ENCODE results near the gene ARHGAP4.

The ARHGAP4 gene

DNA sequence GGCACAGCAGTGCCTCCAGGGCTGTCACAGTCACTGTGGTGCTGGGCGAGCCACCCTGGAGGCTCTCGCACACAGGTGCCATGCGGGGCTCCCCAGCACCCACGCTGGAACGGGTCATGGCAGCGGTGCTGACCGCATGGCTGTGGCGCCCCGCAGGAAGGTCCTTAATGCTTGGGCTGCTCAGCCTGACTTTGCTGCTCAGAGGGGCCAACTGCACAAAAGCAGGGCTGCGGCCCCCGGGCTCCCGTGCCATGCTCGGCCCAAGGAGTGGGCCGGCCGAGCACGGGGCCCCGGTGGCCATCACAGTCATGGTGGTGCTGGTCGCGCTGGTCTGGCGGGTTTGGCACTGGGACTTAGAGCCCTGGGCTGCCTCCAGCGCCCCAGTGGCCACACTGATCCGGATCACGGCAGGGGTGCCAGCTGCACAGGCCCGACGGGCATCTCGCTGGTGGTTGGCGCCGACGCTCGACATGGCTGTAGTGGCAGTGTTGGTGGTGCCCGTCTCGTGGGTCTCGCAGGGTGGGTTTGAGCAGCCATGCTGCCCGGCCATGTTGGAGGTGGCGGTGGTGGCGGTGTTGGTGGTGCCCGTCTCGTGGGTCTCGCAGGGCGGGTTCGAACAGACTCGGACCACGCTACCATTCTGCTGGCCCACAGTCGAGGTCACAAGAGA is 28.6 kb upstream of the ARHGAP4 start:
- Histone ChIP-seq H3K4me1 (ENCODE audit: control insufficient read depth in 2 of 2, insufficient read depth in 1 of 2, low read depth in 1 of 2, low read length in 2 of 2) (peaks cover 2 to 3% of the 10 kb centered on the region in 2 donors), H2BK5ac (ENCODE audit: low read length) (no peak overlapping the region), H2BK12ac (ENCODE audit: low read length) (no peak overlapping the region), H2AFZ (ENCODE audit: low read length) (no peak overlapping the region), H4K91ac (ENCODE audit: low read depth, low read length, poor library complexity) (no peak overlapping the region), H3K23ac (ENCODE audit: low read depth, low read length, poor library complexity) (no peak overlapping the region), H3K27ac (replicated peaks; ENCODE audit: low read length) (no peak overlapping the region), H3K9ac (ENCODE audit: low read depth, low read length, poor library complexity) (no peak overlapping the region), H3K4me3 (ENCODE audit: low read length in 2 of 2) (no peak overlapping the region), H3K36me3 (replicated peaks in 1 of 2; ENCODE audit: control insufficient read depth in 2 of 2, insufficient read depth in 2 of 2, low read length in 2 of 2) (peaks cover 61 to 100% of the 10 kb centered on the region in 2 donors), H3K79me1 (ENCODE audit: low read depth, low read length) (peaks cover 7% of the 10 kb centered on the region), H2BK15ac (ENCODE audit: low read length) (no peak overlapping the region), H2AK5ac (ENCODE audit: low read depth, low read length) (no peak overlapping the region), H3K4me2 (ENCODE audit: insufficient read depth, low read length, poor library complexity, severe bottlenecking) (no peak overlapping the region), H2BK120ac (ENCODE audit: low read depth, low read length) (no peak overlapping the region), H3K4ac (ENCODE audit: low read length) (no peak overlapping the region), H3K27me3 (ENCODE audit: control insufficient read depth in 3 of 3, insufficient read depth in 3 of 3, low read depth in 1 of 3, low read length in 3 of 3) (no peaks in the 10 kb centered on the region), H3K14ac (ENCODE audit: low read length) (no peak overlapping the region), H3K18ac (ENCODE audit: low read length) (no peak overlapping the region), H3K9me3 (replicated peaks in 1 of 2; ENCODE audit: control insufficient read depth in 2 of 2, insufficient read depth in 1 of 2, low read depth in 1 of 2, low read length in 2 of 2) (no peaks in the 10 kb centered on the region), H4K8ac (ENCODE audit: low read depth, low read length) (no peak overlapping the region)
- DNase-seq (ENCODE audit: low spot score) = no peak
- WGBS, 2 donors (ENCODE audit: extremely low coverage in 2 of 2, insufficient read length in 2 of 2, insufficient replicate concordance in 1 of 2) = no CpG with 5 or more reads among the region's 44 CpGs

DNA sequence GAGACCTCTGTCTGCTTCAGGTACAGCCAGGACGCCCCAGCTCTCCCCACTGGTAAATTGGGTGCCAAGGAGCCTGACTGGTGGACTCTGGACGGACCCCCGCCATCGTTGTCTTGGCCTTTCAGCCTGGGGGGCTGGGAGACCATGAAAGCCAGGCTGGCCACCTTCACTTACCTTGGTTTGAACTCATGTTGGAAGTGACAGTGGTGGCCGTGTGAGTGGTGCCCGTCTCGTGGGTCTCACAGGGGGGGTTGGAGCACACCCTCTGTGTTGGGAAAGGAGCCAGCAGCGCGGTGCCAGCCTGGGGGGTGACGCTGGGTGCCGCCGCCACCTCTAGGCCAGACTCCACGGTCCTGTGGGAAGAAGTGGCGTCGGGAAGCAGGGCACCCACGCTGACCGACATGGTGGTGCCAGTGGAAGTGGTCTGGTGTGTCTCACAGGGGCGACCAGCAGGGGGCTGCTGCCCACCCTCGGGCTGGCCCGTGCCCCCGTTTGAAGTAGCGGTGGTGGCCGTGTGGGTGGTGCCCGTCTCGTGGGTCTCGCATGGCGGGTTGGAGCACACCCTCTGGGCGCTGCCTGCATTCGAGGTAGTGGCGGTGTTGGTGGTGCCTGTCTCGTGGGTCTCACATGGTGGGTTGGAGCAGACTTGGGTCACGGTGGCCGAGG is 28.0 kb upstream of the ARHGAP4 start:
- peak overlapping the region; percentile 11 for H3K4me2 ChIP-seq (ENCODE audit: insufficient read depth, low read length, poor library complexity, severe bottlenecking)
- H3K4me1 ChIP-seq (ENCODE audit: control insufficient read depth in 2 of 2, insufficient read depth in 1 of 2, low read depth in 1 of 2, low read length in 2 of 2) = peaks cover 4 to 5% of the 10 kb centered on the region in 2 donors
- H3K23ac ChIP-seq (ENCODE audit: low read depth, low read length, poor library complexity) = no peak overlapping the region
- no peak overlapping the region for H3K14ac ChIP-seq (ENCODE audit: low read length)
- no peak overlapping the region for H3K18ac ChIP-seq (ENCODE audit: low read length)
- no peak overlapping the region for H2BK120ac ChIP-seq (ENCODE audit: low read depth, low read length)
- no peak overlapping the region for H2BK12ac ChIP-seq (ENCODE audit: low read length)
- peaks cover 60 to 100% of the 10 kb centered on the region in 2 donors for H3K36me3 ChIP-seq (replicated peaks in 1 of 2; ENCODE audit: control insufficient read depth in 2 of 2, insufficient read depth in 2 of 2, low read length in 2 of 2)
- H3K4ac ChIP-seq (ENCODE audit: low read length) = no peak overlapping the region
- H2AFZ ChIP-seq (ENCODE audit: low read length) = no peak overlapping the region
- H3K4me3 ChIP-seq (ENCODE audit: low read length in 2 of 2) = no peak overlapping the region
- H3K79me1 ChIP-seq (ENCODE audit: low read depth, low read length) = peaks cover 6% of the 10 kb centered on the region
- H3K9ac ChIP-seq (ENCODE audit: low read depth, low read length, poor library complexity) = no peak overlapping the region
- H2BK5ac ChIP-seq (ENCODE audit: low read length) = no peak overlapping the region
- no peak overlapping the region for H3K27ac ChIP-seq (replicated peaks; ENCODE audit: low read length)
- no peak overlapping the region for H2AK5ac ChIP-seq (ENCODE audit: low read depth, low read length)
- no peaks in the 10 kb centered on the region for H3K9me3 ChIP-seq (replicated peaks in 1 of 2; ENCODE audit: control insufficient read depth in 2 of 2, insufficient read depth in 1 of 2, low read depth in 1 of 2, low read length in 2 of 2)
- no peak overlapping the region for H4K8ac ChIP-seq (ENCODE audit: low read depth, low read length)
- no peak overlapping the region for H2BK15ac ChIP-seq (ENCODE audit: low read length)
- H4K91ac ChIP-seq (ENCODE audit: low read depth, low read length, poor library complexity) = no peak overlapping the region
- no peak for DNase-seq (ENCODE audit: low spot score)
- no peaks in the 10 kb centered on the region for H3K27me3 ChIP-seq (ENCODE audit: control insufficient read depth in 3 of 3, insufficient read depth in 3 of 3, low read depth in 1 of 3, low read length in 3 of 3)
- no CpG with 5 or more reads among the region's 33 CpGs for WGBS, 2 donors (ENCODE audit: extremely low coverage in 2 of 2, insufficient read length in 2 of 2, insufficient replicate concordance in 1 of 2)

GRCh38 chrX:153953342-153953830 is 27.3 kb upstream of the ARHGAP4 start:
- H3K4me2 ChIP-seq (ENCODE audit: insufficient read depth, low read length, poor library complexity, severe bottlenecking) = no peak overlapping the region
- no CpG with 5 or more reads among the region's 33 CpGs for WGBS, 2 donors (ENCODE audit: extremely low coverage in 2 of 2, insufficient read length in 2 of 2, insufficient replicate concordance in 1 of 2)
- H4K8ac ChIP-seq (ENCODE audit: low read depth, low read length) = no peak overlapping the region
- no peak overlapping the region for H2AFZ ChIP-seq (ENCODE audit: low read length)
- peaks cover 6% of the 10 kb centered on the region for H3K79me1 ChIP-seq (ENCODE audit: low read depth, low read length)
- no peak overlapping the region for H3K9ac ChIP-seq (ENCODE audit: low read depth, low read length, poor library complexity)
- no peak overlapping the region for H3K27ac ChIP-seq (replicated peaks; ENCODE audit: low read length)
- no peak overlapping the region for H3K4me3 ChIP-seq (ENCODE audit: low read length in 2 of 2)
- no peak overlapping the region for H2BK15ac ChIP-seq (ENCODE audit: low read length)
- H3K27me3 ChIP-seq (ENCODE audit: control insufficient read depth in 3 of 3, insufficient read depth in 3 of 3, low read depth in 1 of 3, low read length in 3 of 3) = no peaks in the 10 kb centered on the region
- no peak overlapping the region for H2BK120ac ChIP-seq (ENCODE audit: low read depth, low read length)
- H3K4me1 ChIP-seq (ENCODE audit: control insufficient read depth in 2 of 2, insufficient read depth in 1 of 2, low read depth in 1 of 2, low read length in 2 of 2) = peaks cover 6 to 11% of the 10 kb centered on the region in 2 donors
- H3K36me3 ChIP-seq (replicated peaks in 1 of 2; ENCODE audit: control insufficient read depth in 2 of 2, insufficient read depth in 2 of 2, low read length in 2 of 2) = peaks cover 57 to 100% of the 10 kb centered on the region in 2 donors
- H3K23ac ChIP-seq (ENCODE audit: low read depth, low read length, poor library complexity) = peak overlapping the region; percentile 55
- no peak overlapping the region for H3K18ac ChIP-seq (ENCODE audit: low read length)
- H2AK5ac ChIP-seq (ENCODE audit: low read depth, low read length) = no peak overlapping the region
- peak; percentile 57 for DNase-seq (ENCODE audit: low spot score)
- peak overlapping the region; percentile 13 for H2BK5ac ChIP-seq (ENCODE audit: low read length)
- no peaks in the 10 kb centered on the region for H3K9me3 ChIP-seq (replicated peaks in 1 of 2; ENCODE audit: control insufficient read depth in 2 of 2, insufficient read depth in 1 of 2, low read depth in 1 of 2, low read length in 2 of 2)
- no peak overlapping the region for H2BK12ac ChIP-seq (ENCODE audit: low read length)
- no peak overlapping the region for H3K14ac ChIP-seq (ENCODE audit: low read length)
- H4K91ac ChIP-seq (ENCODE audit: low read depth, low read length, poor library complexity) = no peak overlapping the region
- no peak overlapping the region for H3K4ac ChIP-seq (ENCODE audit: low read length)

DNA sequence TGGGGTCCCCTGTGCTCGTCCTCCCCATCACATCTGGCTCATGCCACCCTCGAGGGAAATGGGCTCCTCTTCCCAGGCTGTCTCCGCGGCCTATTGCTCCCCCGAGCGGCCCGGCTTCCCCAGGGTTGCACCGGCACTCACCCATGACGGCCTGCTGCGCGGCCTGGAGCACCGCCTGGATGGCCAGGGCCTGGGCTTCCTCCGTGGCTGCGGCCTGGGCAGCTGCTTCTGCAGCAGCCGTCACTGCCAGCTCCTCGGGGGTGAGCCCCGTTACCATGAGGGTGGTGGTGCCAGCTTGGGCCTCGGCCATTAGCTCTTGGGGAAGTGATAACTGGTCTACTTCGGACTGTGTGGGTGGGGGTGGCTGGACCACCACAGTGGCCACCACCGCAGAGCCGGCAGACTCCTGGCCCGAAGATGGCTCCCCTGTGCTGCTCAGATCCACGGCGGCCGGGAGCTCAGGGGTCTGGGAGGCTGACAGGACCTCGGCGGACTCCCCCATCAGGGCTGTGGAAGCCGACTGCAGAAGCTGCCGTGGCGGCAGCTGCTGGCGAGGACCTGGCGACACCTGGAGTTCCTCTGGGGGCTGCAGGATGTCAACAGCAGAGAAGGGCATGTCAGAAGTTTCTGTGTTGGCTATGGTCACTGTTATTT is 26.4 kb upstream of the ARHGAP4 start:
- Histone ChIP-seq H3K23ac (ENCODE audit: low read depth, low read length, poor library complexity) (no peak overlapping the region), H2AK5ac (ENCODE audit: low read depth, low read length) (no peak overlapping the region), H4K8ac (ENCODE audit: low read depth, low read length) (no peak overlapping the region), H3K4ac (ENCODE audit: low read length) (no peak overlapping the region), H3K4me3 (ENCODE audit: low read length in 2 of 2) (no peak overlapping the region), H3K18ac (ENCODE audit: low read length) (no peak overlapping the region), H4K91ac (ENCODE audit: low read depth, low read length, poor library complexity) (no peak overlapping the region), H3K27ac (replicated peaks; ENCODE audit: low read length) (no peak overlapping the region), H2BK15ac (ENCODE audit: low read length) (no peak overlapping the region), H2BK5ac (ENCODE audit: low read length) (no peak overlapping the region), H3K27me3 (ENCODE audit: control insufficient read depth in 3 of 3, insufficient read depth in 3 of 3, low read depth in 1 of 3, low read length in 3 of 3) (no peaks in the 10 kb centered on the region), H2BK120ac (ENCODE audit: low read depth, low read length) (no peak overlapping the region), H3K4me2 (ENCODE audit: insufficient read depth, low read length, poor library complexity, severe bottlenecking) (no peak overlapping the region), H3K36me3 (replicated peaks in 1 of 2; ENCODE audit: control insufficient read depth in 2 of 2, insufficient read depth in 2 of 2, low read length in 2 of 2) (peaks cover 49 to 98% of the 10 kb centered on the region in 2 donors), H2AFZ (ENCODE audit: low read length) (no peak overlapping the region), H3K9ac (ENCODE audit: low read depth, low read length, poor library complexity) (peak overlapping the region; percentile 21), H3K14ac (ENCODE audit: low read length) (no peak overlapping the region), H3K79me1 (ENCODE audit: low read depth, low read length) (peaks cover 6% of the 10 kb centered on the region), H3K4me1 (ENCODE audit: control insufficient read depth in 2 of 2, insufficient read depth in 1 of 2, low read depth in 1 of 2, low read length in 2 of 2) (peaks cover 12 to 17% of the 10 kb centered on the region in 2 donors), H3K9me3 (replicated peaks in 1 of 2; ENCODE audit: control insufficient read depth in 2 of 2, insufficient read depth in 1 of 2, low read depth in 1 of 2, low read length in 2 of 2) (no peaks in the 10 kb centered on the region), H2BK12ac (ENCODE audit: low read length) (no peak overlapping the region)
- no peak for DNase-seq (ENCODE audit: low spot score)
- no CpG with 5 or more reads among the region's 32 CpGs for WGBS, 2 donors (ENCODE audit: extremely low coverage in 2 of 2, insufficient read length in 2 of 2, insufficient replicate concordance in 1 of 2)
